Subcutaneous preadipocyte (primary cell): ENCODE results near the gene LPAR5. TPM values are rescaled to one million over a fixed set of nuclear protein-coding genes. Genes with fewer than 3 reads are reported as not detected.
A peak's percentile ranks its signal among the peaks of the same experiment; 100 is the strongest.

Experiments
- small RNA-seq: library from RNA; depleted of rRNA; stranded (forward); fragments of <200 nt; gene quantifications from one replicate; pipeline ENCODE3, GENCODE V24; 2012
- total RNA-seq: library from RNA; depleted of rRNA; stranded (reverse); fragments of >200 nt; gene quantifications from 2 replicates; pipeline ENCODE4 v1.2.3, GENCODE V29; 2012

LPAR5 gene
- not detected in 2 replicates for total RNA-seq

GRCh38 chr12:6635856-6636531 is at the start of gene LPAR5:
LPAR5 (minus strand) TSS chr12:6635959; CDS start chr12:6621248, 14,711 bp downstream.

GRCh38 chr12:6662906-6663742 is 27.4 kb upstream of the LPAR5 start, which contains the start of gene ING4:
ING4 (minus strand) TSS chr12:6663119; CDS start chr12:6663101, 18 bp downstream.

GRCh38 chr12:6647083-6647604 is 11.4 kb upstream of the LPAR5 start, which contains the start of gene ACRBP:
ACRBP (minus strand) TSS chr12:6647432; CDS start chr12:6647366, 66 bp downstream.

Small RNA genes lying within 50 kb of the gene (small RNA-seq; reads per million reads assigned to genes)
- 29.6 reads per million, percentile 97 among the genes with 10 or more reads in this experiment for gene SCARNA11

Other genes starting within 250 kb of the LPAR5 start
- gene CD27, start 191.0 kb downstream of the LPAR5 start, total RNA-seq, result not detected in 2 replicates
- gene TAPBPL, start 183.9 kb downstream of the LPAR5 start, total RNA-seq, result 3.9 and 6.2 TPM in 2 replicates
- gene VAMP1, start 165.3 kb downstream of the LPAR5 start, total RNA-seq, result 3.9 and 9.2 TPM in 2 replicates
- gene MRPL51, start 142.7 kb downstream of the LPAR5 start, total RNA-seq, result 75.3 and 87.5 TPM in 2 replicates
- 70.9 and 92.9 TPM in 2 replicates for gene NCAPD2, start 141.9 kb downstream of the LPAR5 start, total RNA-seq
- 8,341 and 11,860 TPM in 2 replicates for gene GAPDH, start 101.4 kb downstream of the LPAR5 start, total RNA-seq
- gene IFFO1, start 79.9 kb downstream of the LPAR5 start, total RNA-seq, result 11.0 and 14.5 TPM in 2 replicates
- 22.4 and 33.8 TPM in 2 replicates for gene NOP2, start 67.7 kb downstream of the LPAR5 start, total RNA-seq
- 165 and 208 TPM in 2 replicates for gene CHD4, start 28.6 kb downstream of the LPAR5 start, total RNA-seq
- gene ACRBP, start 11.5 kb upstream of the LPAR5 start, total RNA-seq, result 0.78 and 1.1 TPM in 2 replicates
- 13.5 and 21.7 TPM in 2 replicates for gene ING4, start 27.2 kb upstream of the LPAR5 start, total RNA-seq
- gene ZNF384, start 53.4 kb upstream of the LPAR5 start, total RNA-seq, result 16.9 and 17.8 TPM in 2 replicates
- gene PIANP, start 64.9 kb upstream of the LPAR5 start, total RNA-seq, result under 0.01 TPM in 1 of 2 replicates, not detected in the other
- 97.4 TPM in 2 replicates for gene COPS7A, start 88.1 kb upstream of the LPAR5 start, total RNA-seq
- gene MLF2, start 117.2 kb upstream of the LPAR5 start, total RNA-seq, result 133 and 141 TPM in 2 replicates
- gene PTMS, start 130.4 kb upstream of the LPAR5 start, total RNA-seq, result 62.9 and 72.0 TPM in 2 replicates
- gene LAG3, start 136.6 kb upstream of the LPAR5 start, total RNA-seq, result not detected in 2 replicates
- under 0.01 and 0.73 TPM in 2 replicates for gene CD4, start 153.6 kb upstream of the LPAR5 start, total RNA-seq
- gene GPR162, start 185.9 kb upstream of the LPAR5 start, total RNA-seq, result 0.73 and 1.2 TPM in 2 replicates
- gene P3H3, start 192.4 kb upstream of the LPAR5 start, total RNA-seq, result 44.1 and 49.3 TPM in 2 replicates
- 1.1 and 2.2 TPM in 2 replicates for gene GNB3, start 205.0 kb upstream of the LPAR5 start, total RNA-seq
- 29.4 and 36.4 TPM in 2 replicates for gene CDCA3, start 215.3 kb upstream of the LPAR5 start, total RNA-seq
- gene USP5, start 216.2 kb upstream of the LPAR5 start, total RNA-seq, result 86.7 and 96.4 TPM in 2 replicates
- 941 and 1,349 TPM in 2 replicates for gene TPI1, start 231.6 kb upstream of the LPAR5 start, total RNA-seq
- gene SPSB2, start 237.3 kb upstream of the LPAR5 start, total RNA-seq, result 4.0 and 4.9 TPM in 2 replicates